NCI-H510A treated with DMSO at 0.1 percent for 48 hours (cell line): Measurements from ENCODE around the gene CFAP77.
A peak's percentile ranks its signal among the peaks of the same experiment; 100 is the strongest.
"Not testable (repeated sequence)": the region's sequence is repeated elsewhere in the genome, so short reads cannot be mapped to it uniquely, and the experiment has no call there.

Experiments used
- DNase-seq: peaks from one replicate; lab custom pipeline; 2025; lab: John Stamatoyannopoulos, UW

CFAP77 gene

DNA sequence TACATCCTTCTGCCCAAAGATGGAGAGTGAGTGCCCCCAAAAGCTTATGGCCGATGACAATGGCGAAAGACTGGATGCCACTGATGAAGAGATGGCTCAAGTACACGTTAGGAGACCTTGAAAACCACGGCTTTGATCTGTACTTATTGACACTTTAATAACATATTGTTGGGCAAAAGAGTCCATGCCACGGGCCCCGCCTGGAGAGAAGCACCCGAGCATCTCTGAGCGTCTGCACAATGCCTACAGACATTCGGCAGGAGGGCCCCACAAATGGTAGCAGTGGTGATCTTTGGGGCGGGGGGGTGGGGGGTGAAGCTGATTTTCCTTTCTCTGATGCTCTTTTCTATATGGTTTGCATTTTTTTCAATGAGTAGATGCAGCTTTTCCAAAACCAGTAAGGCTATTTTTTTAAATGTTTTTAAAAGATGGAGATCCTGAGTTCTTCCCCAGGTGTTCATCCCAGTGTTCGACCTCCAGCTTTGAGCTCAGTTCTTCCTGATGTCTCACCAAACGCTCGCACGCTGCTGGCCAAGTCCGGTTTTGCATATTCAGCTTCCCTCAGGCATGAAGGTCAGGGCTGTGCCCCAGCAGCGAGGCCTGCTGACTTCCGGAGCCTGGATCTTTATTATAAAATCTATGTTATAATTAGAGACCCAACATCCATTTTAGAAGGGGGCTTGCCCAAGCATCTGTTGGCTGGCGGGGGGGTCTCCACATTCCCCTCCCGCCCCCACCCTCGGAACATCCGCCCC is 138.1 kb downstream of the CFAP77 start:
- no peak for DNase-seq

DNA sequence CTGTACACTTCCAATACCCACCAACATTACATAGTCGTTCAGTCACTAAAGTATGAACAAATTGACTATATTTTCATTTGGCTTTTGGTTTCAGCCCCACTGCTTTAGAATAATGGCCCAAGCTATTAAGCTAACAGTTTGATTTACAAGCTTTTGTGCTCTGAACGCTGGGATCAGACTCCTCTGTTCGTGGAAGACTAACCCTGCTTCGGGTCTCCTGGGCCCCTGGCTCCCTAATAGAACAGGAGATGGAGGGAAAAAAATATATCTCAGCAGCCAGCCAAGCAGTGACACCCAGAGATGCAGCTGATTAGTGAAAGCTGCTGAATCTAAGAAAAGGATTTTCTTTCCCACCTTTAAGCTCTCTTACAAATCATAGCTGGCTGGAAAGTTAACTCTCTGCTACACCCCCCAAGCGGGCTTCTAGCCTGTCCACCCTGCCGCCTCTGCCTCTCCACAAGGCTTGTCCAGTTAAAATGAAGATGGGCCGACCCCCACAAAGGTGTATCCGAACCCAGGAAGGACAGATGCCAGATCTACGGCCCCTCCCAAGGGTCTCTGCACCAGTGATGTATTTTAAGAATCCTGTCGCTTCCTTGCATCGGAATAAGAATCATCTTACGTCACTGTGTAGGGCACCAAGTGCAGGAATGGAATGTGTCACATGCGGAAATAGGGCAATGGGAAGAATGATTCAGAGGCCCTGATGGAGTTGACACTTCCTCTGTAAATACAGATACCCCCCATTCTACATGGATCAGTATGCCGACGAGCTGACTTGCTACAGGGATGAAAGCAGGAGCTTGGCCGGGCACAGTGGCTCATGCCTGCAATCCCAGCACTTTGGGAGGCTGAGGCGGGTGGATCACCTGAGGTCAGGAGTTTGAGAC is 139.0 kb downstream of the CFAP77 start:
- no peak for DNase-seq

DNA sequence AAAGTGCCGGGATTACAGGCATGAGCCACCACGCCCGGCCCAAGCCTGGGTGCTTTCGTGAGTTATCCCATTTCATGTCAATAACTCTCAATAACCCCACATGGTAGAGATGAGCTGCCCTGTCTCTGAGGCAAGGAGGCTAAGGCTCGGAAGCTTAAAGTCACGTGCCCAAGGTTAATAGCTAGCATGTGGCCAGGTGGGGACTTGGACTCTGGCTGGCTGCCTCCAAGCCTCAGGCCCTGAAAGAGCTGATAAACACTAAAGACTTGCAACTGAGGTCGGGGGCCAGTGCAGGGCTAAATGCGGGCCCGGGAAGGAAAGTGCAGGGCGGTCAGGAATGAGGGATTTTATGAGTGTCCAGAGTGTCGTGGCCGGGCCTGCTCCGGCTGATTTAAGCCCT is 141.5 kb downstream of the CFAP77 start:
- DNase-seq = no peak

DNA sequence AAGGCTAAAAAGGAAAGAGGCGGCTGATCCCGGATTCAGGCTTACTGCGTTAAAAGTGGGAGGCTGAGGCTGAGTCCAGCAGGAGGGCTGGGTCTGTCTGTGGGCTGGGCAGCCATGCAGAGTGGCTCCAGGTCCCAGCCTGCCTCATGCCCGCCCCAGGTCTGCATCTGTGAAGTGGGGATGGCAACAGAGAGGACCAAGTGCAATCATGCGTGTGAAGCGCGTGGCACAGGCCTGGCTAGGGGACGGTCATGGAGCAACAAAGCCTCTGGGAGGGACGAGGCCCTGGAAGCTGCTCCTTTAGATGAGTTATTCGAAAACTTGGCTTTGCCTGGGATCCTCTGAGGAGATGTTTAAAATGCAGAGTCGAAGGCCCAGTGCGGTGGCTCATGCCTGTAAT is 142.0 kb downstream of the CFAP77 start:
- DNase-seq = no peak

DNA sequence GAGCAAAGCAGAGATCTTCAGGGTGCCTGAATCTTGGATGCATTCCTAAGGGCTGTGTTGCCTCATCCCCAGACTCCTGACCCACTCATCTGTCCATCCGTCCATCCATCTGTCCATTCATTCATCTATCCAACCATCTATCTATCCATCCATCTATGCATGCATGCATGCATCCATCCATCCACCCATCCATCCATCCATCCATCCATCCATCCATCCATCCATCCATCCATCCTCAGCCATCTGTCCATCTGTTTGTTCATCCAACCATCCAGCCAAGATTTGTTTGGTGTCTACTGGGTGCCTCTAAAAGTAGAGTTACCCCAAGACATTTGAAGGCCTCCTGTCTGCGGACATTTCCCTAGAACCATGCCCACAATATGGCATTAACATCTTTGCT is 144.7 kb downstream of the CFAP77 start:
- DNase-seq = no peak

DNA sequence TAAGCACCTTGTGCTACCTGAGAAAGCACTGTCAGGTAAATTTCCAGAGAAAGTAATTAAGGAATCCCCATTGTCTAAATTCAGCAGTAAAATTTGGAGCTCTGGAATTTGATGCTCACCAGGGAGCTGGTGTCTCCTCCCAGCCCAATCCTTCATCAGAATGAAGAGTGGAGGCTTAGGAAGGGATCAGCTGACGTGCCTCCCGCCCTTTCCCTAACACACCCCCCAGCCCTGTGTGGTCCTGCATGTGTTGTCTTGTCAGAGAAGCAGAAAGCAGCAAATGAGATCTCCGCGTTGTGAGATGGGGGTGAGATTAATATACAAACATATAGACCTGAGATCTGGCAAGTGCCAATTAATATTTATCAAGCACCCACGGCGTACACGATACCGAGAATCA is 145.5 kb downstream of the CFAP77 start:
- no peak for DNase-seq

DNA sequence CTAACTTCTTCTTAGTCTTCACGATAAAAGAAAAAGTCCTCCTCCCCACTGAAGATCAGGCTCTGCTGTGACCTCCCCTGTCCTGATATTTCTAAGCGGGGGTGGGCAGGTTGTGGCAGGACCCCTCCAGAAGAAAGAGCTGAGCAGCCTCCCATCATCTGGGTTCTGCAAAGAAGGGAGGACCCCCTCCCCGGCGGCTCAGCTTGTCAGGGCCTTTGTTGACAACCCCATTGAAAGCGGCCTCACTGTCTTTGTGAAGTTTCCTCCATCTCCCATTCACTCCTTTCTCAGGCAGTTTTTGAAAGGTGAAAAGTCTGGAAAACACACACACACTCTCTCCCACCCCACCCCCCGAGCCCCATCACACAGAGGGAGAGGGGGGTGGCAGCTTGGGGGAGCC is 146.2 kb downstream of the CFAP77 start:
- no peak for DNase-seq

DNA sequence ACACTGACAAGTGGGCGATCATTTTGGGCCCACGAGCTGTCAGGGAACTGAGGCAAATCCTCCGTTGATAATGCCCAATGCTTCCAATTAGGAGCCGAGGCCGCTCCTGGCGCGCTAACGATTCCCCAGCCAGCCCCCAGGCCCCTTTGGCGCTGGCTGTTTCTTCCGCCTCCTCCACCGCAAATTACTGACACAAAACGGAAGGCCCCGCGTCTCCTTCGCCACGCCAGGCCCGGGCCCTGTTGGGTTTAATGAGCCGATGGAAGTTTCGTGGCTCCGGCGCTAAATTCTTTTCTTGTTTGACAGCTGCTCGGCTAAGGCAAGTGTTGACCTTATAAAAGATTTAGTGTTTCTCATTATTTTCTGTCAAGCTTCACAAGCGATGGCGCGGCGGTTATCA is 146.7 kb downstream of the CFAP77 start:
- no peak for DNase-seq

DNA sequence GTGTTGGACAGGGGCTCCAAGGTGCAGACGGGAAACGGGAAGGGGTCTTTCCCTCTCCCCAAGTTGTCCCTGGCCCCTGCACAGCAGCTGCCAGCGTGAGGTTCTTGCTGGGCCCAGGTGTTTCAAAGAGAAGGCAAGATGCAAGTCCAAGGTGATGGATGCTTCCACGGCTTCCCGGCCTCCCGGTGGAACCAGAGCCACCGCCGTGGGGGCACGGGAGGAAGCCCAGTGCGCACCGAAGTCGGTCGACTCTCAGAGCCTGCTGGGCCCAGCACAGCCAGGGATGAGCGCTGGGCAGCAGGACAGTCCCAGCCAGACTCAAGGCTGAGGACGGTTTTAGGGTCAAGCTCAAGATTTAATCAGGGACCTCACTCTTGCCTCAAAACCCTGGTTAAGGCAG is 147.1 kb downstream of the CFAP77 start:
- no peak for DNase-seq

DNA sequence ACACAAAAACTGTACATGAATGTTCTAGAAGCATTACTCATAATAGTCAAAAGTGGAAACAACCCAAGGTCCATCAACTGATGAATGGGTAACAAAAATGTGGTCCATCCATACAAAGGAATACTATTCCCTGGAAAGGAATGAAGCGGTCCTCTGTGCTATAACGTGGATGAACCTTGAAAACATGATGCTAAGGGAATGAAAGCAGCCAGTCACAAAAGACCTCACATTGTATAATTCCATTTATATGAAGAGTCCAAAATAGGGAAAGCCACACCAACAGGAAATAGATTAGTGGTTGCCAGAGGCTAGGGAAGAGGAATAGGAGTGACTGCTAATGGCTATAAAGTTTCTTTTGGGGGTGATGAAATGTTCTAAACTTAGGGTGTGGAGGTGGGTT is 149.7 kb downstream of the CFAP77 start:
- no peak for DNase-seq

DNA sequence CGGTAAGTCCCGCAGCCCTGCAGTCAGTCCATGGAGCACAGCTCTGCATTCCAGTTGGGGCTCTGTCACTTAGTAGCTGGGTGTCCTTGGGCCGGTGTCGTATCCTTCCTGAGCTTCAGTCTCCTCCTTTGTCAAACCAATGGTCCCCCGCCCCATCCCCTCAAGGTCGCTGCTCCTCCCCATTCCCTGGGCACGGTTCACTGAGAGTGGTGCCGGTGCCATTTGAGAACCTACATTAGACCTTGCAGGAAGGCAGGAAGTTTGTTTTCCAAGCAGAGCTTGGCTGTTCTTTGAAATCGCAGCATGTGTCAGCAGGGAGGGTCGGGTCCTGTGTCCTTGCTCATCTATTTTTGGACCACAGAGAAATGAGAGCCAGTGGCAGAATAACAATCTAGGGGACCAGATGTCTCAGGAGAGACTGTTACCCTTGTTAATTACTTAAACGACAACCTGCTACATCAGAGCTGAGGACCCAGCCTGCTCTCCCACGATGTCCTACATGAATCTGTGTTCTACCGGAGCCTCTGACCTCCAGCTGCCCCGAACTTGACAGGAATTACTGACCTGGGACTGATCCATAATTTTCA is 150.7 kb downstream of the CFAP77 start:
- peak; percentile 21 for DNase-seq

DNA sequence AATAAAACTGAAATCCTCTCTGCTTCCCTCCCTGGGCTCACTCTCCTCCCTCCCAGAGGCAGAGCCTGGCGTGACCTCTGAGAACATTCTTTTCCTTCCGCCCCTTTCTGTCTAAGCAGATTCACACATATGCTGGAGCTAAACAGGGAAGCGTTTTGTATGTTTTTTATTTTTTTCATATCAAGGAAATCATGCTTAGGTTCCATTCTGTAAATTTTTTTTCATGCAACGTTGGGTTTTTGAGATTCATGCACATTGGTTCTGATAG is 152.2 kb downstream of the CFAP77 start:
- DNase-seq = no peak

DNA sequence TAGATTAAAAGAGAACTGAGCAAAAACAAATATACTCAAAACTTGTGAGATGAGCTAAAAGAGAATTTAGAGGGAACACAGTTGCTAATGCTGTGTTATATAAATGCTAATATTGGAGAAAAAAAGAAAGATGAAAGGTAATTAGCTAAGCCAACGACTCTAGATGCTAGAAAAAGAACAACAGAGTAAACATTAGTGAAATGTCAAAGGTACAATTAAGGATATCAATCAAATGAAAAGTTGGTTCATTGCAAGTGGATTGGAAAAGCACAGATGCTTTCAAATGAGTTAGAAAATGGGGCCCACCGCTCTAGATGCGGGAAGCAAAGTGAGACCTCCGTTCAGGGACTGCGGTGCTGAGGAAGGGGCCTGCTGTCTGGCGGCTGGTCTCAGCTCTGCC is 154.5 kb downstream of the CFAP77 start:
- DNase-seq = no peak

DNA sequence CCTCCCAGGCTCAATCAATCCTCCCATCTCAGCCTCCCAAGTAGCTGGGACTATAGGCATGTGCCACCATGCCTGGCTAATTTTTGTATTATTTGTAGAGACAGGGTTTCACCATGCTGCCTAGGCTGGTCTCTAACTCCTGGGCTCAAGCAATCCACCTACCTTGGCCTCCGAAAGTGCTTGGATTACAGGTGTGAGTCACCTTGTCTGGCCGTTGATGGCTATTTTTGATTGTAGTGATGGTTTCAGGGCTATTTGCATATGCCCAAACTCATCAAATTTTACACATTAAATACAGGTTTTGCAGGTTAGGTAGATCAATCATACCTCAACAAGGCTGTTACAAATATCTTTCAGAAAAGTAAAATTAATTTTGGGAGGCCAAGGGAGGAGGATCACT is 158.8 kb downstream of the CFAP77 start:
- not testable (repeated sequence) for DNase-seq

DNA sequence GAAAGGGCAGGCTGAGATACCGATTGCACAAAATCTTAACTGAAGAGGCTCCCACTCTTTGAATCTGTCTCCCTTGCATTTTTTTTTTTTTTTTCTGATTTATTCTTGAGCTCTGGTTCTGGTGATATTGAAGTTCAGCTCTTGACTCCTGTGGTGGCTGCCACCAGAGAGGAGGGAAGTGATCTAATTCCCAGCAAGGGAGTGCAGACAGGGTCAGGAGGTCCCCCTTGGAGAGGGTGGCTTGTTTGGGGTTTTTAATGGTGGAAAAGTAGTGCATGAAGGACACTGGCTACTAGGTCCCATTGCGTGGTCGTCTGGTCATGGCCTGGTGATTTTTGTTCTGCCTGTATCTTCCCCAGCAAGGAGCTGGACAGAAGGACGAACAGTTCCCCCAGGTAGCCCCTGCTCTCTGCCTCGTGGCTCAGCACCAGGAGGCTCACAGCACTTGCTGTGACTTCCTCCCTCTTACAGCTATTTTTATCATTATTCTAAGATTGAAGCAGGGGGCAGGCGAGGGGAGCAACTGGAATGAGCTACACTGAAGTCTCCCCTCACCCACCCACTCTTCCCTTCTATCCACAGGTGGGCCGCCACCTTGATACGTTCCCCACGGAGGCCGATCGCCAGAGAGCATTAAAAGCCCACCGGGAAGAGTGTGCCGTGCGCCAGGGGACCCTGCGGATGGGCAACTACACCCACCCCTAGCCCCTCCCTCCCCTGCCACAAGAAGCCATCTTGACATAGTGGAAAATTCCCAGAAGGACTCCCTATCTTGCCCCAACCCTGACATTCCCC is 162.0 kb downstream of the CFAP77 start:
- DNase-seq = no peak

DNA sequence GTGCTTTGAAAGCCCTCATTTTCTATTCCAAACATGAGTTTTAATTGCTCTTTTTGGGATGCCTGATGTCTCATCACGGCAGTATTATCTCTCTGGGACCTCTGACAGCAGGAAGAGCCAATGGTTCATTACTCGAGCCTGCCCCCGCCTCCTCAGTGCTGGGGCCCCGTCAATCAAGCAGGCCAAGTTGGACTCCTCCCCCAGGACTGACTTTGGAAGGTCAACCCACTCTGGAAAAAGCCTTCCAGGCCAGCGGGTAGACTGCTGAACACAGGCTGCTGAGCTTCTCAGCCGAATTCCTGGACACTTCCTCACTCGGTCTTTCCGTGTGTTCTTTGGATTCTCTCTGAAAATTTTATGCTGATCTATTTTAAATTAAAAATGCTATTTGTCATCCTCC is 162.9 kb downstream of the CFAP77 start:
- DNase-seq = no peak

DNA sequence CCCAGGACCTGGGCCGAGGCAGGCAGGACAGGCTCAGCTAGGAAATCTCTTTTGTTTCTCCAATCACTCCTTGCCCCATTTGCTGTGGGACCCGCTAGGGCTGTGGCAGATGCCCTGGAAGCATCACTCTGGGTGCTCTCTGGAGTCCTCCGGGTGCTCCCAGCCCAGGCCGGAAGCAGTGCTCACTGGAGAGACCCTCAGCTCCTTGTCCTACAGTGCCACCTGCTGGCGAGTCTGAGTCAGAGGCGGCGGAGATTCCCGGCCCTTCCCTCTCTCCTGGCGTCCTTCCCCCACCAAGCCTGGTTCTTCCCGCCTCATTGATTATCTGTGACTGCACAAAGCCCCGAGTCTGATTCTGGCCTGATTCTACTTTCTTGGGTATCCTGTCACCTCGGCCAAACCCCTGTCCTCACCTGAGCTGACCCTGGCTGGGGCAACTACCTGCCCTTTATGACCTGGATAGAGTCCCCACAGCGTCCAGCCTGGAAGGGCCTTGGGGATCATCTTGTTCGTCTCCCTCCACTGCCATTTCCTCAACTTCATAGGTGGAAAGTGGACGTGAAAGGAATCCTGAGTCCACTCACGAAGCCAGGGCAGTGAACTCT is 165.1 kb downstream of the CFAP77 start:
- DNase-seq = peak; percentile 84

DNA sequence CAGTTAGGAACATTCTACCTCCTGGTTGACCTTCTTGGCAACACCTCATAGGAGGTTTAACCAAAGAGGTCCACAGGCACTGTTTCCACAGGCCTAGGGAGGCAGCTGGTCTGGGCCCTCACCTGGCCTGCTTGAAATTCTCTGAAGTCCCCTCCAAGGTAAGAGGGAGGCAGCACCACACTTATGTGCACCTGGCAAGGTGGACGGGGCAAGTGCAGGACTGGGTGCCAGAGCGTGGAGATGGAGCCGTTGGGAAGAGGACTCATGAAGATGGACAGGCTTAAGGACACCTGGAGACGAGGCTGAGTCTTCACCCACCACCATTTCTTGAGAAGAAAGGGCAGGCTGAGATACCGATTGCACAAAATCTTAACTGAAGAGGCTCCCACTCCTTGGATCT is 165.8 kb downstream of the CFAP77 start:
- no peak for DNase-seq

DNA sequence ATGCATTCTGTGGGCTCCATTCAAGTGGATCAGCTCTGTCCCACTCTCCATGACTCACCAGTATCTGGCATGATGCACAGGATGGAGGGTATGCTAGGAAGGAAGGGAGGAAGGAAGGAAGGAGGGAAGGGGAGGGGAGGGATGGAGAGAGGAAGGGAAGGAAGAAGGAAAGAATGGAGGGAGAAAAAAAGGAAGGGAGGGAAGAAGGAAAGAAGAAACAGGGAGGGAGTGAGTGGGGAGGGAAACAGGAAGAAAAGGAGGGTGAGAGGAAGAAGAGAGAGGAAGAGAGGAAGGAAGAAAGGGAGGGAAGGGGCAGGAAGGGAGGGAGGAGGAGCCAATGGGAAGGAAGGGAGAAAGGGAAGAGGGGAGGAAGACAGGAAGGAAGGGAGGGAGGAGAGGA is 167.1 kb downstream of the CFAP77 start:
- no peak for DNase-seq

DNA sequence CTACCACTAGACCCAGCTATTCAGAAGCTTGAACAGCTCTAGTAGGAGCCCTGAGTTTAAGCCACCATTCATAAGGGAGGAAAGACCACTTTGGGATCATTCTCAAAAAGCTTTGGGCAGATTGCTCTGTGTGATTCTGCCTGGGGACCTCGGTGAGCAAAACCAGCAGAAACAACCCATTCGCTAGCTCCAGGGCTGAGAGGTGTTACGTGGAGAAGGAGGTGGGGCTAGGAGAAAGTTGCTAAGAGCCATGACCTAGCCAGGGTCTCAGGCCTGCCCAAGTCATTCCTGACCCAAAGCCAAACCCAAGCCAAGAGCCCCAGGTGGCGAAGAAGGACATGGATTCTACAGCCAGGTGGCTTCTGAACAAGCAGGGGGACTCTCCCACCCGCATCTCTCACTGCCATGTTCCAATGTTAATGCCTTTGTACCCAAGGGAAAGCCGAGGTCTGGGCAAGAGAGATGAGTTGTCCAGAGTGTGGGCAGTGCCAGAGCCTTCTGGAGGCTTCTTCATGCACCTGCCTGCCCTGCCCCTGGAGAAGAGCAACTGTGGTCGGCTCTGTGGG is 168.4 kb downstream of the CFAP77 start:
- DNase-seq = no peak

DNA sequence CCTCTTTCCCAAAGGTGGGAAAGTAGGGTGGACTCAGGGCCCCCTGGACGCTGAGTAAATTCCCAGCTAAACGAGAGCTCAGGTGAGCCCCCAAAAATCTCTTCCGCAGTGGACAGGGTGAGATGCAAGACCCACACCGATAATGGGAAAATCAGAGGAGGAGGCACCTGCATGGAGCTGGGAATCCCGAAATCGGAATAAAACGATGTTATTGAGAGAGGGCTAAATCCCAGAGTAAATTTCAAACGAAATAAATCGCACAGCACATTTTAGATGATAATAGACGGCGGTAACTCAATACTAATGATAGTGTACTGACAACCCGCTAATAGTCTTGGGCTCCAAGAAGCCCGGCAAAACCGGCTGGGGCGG is 169.4 kb downstream of the CFAP77 start:
- DNase-seq = no peak

DNA sequence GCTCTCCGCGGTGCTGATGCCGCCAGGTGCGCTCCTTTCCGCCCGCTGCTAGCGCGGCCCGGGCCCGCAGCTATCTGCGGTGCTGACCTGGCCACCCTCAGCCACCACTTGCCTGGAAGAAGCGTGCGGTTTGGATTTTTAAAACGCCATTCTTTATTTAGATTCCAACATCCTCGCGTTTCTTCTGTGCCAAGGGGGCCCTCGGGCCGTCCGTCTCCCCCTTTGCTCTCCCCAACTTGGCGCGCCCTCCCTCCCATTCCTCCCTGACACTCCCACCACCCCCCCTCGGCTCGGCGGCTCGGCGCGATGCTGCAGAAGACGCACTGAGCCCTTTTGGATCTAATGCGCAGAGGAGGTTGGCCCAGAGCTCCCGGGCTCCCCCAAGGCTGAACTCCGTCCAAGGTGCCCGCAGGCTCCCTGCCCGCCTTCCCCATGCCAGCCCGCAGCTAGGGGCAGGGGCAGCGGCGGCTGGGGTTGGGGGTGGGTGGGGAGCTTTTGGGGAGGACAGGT is 172.3 kb downstream of the CFAP77 start, which contains the start of gene BARHL1:
TSS of gene BARHL1 (plus strand) at position 331 of the 510 bp plus-strand sequence. CDS start 192 bp downstream, outside the sequence.
- DNase-seq = no peak
